Left forelimb (tissue), 1 donor: ENCODE measurements around the gene TBCK.

ENCODE experiments used
- DNase-seq: peaks from one replicate; pipeline ENCODE4 v3.0.0-alpha.2; 2018; ENCODE audit warnings: low spot score

TBCK gene

GRCh38 chr4:105991726-105992125 is 324.3 kb downstream of the TBCK start:
- no peak for DNase-seq
